NCI-H2171 treated with DMSO at 0.1 percent for 48 hours (cell line): ENCODE measurements around the gene ERICH2.

Source experiments
- DNase-seq: peaks from one replicate; lab custom pipeline; 2025; lab: John Stamatoyannopoulos, UW

The ERICH2 gene

GRCh38 chr2:170817093-170818035, 47.2 kb downstream of the ERICH2 start:
- peak; percentile 62 for DNase-seq

- no peak for DNase-seq
Observed at GRCh38 chr2:170818036-170818751, 48.0 kb downstream of the ERICH2 start.

- no peak for DNase-seq
Observed at GRCh38 chr2:170818752-170819470, 48.7 kb downstream of the ERICH2 start.

- DNase-seq, result no peak
Observed at GRCh38 chr2:170819680-170820664, 49.8 kb downstream of the ERICH2 start.

GRCh38 chr2:170820757-170821530, 50.8 kb downstream of the ERICH2 start:
- DNase-seq, result no peak

GRCh38 chr2:170821531-170822289, 51.5 kb downstream of the ERICH2 start:
- DNase-seq, result peak; percentile 5

GRCh38 chr2:170822290-170823087, 52.3 kb downstream of the ERICH2 start:
- no peak for DNase-seq

- DNase-seq, result no peak
Observed at GRCh38 chr2:170823088-170823897, 53.1 kb downstream of the ERICH2 start.

GRCh38 chr2:170823898-170824215, 53.7 kb downstream of the ERICH2 start:
- DNase-seq, result no peak

GRCh38 chr2:170824526-170825015, 54.4 kb downstream of the ERICH2 start:
- DNase-seq, result peak; percentile 20

GRCh38 chr2:170827841-170828532, 57.8 kb downstream of the ERICH2 start:
- no peak for DNase-seq

- DNase-seq, result no peak
Observed at GRCh38 chr2:170828533-170828916, 58.3 kb downstream of the ERICH2 start.

GRCh38 chr2:170829036-170829435, 58.9 kb downstream of the ERICH2 start:
- no peak for DNase-seq

GRCh38 chr2:170830166-170830565, 60.0 kb downstream of the ERICH2 start:
- no peak for DNase-seq

- DNase-seq, result no peak
Observed at GRCh38 chr2:170831115-170831514, 60.9 kb downstream of the ERICH2 start.

GRCh38 chr2:170836027-170836426, 65.8 kb downstream of the ERICH2 start:
- no peak for DNase-seq

GRCh38 chr2:170840717-170841210, 70.6 kb downstream of the ERICH2 start:
- DNase-seq, result no peak
